Panc1 (cell line): ENCODE measurements around the gene ARMC8.

Experiments
- CTCF ChIP-seq: fragments of 450-650 bp; IDR thresholded peaks from 2 replicates; pipeline ENCODE4 v1.5.1; 2017; ENCODE audit warnings: mild to moderate bottlenecking
- POLR2AphosphoS5 ChIP-seq: IDR thresholded peaks from 2 replicates; pipeline ENCODE4 v1.6.1; 2012; ENCODE audit warnings: mild to moderate bottlenecking, low read depth, low read length, moderate library complexity
- TF ChIP-seq, protein P1 (sequence below), 2 experiments: IDR thresholded peaks; 2 replicates each; pipeline ENCODE4 v1.6.1; 2011 to 2012; ENCODE audit warnings: low read depth in 2 of 2, control low read depth in 1 of 2, low read length in 1 of 2, mild to moderate bottlenecking in 1 of 2, moderate library complexity in 1 of 2; ENCODE audit not compliant: insufficient read depth in 1 of 2

GRCh38 chr3:138253609-138254008 lies 66.5 kb downstream of the ARMC8 start:
- no peak for TF ChIP-seq CTCF
- TF ChIP-seq, protein P1, sequence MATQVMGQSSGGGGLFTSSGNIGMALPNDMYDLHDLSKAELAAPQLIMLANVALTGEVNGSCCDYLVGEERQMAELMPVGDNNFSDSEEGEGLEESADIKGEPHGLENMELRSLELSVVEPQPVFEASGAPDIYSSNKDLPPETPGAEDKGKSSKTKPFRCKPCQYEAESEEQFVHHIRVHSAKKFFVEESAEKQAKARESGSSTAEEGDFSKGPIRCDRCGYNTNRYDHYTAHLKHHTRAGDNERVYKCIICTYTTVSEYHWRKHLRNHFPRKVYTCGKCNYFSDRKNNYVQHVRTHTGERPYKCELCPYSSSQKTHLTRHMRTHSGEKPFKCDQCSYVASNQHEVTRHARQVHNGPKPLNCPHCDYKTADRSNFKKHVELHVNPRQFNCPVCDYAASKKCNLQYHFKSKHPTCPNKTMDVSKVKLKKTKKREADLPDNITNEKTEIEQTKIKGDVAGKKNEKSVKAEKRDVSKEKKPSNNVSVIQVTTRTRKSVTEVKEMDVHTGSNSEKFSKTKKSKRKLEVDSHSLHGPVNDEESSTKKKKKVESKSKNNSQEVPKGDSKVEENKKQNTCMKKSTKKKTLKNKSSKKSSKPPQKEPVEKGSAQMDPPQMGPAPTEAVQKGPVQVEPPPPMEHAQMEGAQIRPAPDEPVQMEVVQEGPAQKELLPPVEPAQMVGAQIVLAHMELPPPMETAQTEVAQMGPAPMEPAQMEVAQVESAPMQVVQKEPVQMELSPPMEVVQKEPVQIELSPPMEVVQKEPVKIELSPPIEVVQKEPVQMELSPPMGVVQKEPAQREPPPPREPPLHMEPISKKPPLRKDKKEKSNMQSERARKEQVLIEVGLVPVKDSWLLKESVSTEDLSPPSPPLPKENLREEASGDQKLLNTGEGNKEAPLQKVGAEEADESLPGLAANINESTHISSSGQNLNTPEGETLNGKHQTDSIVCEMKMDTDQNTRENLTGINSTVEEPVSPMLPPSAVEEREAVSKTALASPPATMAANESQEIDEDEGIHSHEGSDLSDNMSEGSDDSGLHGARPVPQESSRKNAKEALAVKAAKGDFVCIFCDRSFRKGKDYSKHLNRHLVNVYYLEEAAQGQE (IDR thresholded peaks at IDR 0.05; ENCODE audit: insufficient read depth in 1 of 2, low read depth in 2 of 2, low read length in 1 of 2) = no peak
- TF ChIP-seq POLR2AphosphoS5 = no peak
